KBM-7 (cell line): ENCODE data around the gene TNRC6C.

Experiments
- DNase-seq: peaks from one replicate; pipeline ENCODE4 v3.0.0-alpha.2; 2015
- in situ Hi-C: fragments of 300-500 bp; cut with MboI; formaldehyde crosslinking; loops from 2 replicates; pipeline ENCODE4 v1.14.3; 2020; ENCODE audit warnings: low sequenced_read_pairs, low pct_unique_long_range_greater_than_20kb, mixed read lengths

TNRC6C gene, protein sequence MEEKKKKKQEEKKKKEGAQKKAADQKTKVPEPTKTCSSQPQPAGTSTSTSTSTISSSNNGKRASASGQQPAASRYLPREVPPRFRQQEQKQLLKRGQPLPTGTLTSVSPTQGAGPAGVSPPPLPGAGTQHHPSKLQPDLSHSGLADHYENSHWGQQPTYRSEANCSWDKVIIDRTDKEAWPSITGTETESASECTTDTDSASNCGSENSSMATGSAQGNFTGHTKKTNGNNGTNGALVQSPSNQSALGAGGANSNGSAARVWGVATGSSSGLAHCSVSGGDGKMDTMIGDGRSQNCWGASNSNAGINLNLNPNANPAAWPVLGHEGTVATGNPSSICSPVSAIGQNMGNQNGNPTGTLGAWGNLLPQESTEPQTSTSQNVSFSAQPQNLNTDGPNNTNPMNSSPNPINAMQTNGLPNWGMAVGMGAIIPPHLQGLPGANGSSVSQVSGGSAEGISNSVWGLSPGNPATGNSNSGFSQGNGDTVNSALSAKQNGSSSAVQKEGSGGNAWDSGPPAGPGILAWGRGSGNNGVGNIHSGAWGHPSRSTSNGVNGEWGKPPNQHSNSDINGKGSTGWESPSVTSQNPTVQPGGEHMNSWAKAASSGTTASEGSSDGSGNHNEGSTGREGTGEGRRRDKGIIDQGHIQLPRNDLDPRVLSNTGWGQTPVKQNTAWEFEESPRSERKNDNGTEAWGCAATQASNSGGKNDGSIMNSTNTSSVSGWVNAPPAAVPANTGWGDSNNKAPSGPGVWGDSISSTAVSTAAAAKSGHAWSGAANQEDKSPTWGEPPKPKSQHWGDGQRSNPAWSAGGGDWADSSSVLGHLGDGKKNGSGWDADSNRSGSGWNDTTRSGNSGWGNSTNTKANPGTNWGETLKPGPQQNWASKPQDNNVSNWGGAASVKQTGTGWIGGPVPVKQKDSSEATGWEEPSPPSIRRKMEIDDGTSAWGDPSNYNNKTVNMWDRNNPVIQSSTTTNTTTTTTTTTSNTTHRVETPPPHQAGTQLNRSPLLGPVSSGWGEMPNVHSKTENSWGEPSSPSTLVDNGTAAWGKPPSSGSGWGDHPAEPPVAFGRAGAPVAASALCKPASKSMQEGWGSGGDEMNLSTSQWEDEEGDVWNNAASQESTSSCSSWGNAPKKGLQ (N-terminal part only)

DNA sequence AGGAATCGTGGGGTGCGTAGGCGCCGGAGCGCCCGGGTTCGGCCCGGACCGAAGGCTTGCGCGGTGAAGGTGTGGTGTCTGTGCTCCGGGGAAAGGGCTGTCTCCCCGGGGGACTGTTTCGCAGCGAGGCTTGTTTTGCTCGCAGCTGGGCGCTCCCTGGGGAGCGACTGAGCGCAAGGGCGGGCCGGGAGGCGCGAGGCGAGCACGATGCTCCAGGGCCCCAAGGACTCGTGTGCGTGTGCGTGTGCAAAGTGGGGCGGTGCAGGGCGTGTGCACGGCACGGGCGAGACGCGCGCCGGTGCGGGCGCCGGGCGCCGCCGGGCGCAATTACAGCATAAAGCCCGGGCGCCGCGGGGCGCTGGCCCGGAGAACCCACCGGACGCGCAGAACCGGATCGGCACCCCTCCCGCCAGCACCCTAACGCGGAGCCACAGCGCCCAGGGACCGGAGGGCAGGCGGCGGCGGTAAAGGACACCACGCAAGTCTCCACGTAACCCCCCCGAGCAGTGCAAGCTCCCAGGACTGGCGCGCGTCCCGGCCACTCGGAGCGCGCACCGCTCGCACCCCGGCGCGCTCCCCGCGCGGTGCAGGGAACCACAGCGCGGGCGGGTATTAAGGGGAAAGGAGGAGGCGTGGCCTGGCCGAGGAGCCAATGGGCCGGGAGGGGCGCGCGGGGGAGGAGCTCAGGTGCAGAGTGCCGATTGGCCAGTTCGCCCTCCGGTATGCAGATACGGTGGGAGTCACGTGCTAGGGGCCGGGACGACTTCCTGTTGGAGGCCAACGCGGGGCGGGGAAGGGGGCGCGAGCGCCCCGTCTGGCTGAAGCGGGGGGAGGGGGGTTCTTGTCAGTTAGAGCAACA, at the start of gene TNRC6C:
Gene TNRC6C, plus strand, starts transcription at position 847 of the 859 bp plus-strand sequence. CDS start 45,504 bp downstream, outside the sequence.
- peak; percentile 98 for DNase-seq
- in situ Hi-C loops: no loop called here

DNA sequence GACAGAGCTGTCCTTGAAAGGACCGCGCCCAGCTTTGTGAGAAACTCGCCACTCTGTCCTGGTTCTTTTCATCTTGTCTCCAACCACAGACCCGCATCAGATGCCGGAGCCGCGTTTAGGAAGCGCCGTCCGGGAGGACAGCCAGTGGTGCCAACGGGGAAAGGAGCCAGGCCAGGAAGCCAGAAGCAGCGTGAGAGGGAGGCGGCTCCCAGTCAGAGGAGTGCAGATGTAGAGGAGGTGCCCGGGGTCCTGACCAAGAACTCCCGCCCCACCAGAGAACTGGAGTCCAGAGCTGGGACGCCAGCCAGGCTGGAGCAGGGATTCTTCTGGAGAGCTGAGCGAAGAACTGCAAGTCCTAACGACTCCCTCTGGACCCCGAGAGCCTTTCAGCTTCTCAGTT, 49.3 kb upstream of the TNRC6C start:
- no peak for DNase-seq
- in situ Hi-C loops: no loop called here

DNA sequence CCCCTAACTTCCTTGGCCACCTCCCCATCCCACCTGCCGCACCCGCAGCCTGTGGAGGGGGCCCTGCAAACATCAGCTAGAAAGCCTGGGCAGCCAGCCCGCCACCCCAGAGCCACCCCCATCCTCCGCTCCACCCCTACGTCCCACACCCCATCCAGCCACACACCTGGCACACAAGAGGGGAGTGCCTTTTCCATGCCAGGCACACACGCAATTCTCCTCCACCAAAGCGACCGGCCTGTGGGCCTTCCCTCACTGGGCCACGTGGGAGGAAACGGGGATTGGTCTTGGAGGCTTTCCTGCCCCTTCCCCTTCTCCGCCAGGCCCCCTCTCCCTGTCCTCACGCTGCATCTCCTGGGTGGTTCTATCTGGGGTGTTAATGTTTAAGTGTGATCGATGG, 48.7 kb upstream of the TNRC6C start:
- in situ Hi-C loops: no loop called here
- DNase-seq: no peak

DNA sequence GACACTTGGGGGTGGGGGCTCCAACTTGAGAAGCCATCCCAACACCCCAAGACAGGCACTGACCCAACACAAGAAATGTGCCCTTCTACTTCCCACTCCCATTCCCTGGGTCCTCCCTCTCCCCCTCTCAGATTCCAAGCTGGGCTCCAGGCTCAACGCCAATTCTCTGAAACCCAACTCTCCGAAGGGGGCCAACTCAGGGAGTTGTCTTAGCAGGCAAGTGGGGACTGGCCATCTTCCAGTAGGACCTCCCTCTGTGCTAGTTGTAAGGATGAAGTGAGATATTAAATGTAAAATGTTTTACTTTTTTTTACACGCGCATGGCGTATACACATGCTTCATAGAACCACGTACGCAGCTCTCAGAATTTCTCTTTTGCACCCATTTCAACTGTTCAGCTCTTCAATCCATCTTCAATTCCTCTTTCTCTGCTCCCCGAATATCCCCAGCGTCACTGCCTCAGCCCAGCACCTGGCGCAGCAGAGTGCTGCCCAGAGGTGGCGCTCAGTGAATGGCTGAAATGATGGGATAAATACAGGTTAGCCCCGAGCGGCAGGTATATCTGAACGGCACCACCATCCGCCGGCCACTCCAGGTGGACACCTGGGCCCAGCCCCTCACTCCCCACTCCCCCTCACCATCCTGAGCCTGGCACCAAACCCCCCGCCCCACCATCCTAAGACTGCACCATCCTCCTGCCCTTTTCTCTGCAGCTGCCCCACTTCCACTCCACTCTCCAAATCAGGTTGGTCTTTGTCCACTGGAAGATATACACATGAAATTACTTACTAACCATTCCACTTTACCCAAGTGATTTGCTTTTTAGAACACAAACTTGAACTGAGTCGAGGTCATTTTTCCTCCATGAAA, 43.9 kb upstream of the TNRC6C start:
- DNase-seq: no peak

DNA sequence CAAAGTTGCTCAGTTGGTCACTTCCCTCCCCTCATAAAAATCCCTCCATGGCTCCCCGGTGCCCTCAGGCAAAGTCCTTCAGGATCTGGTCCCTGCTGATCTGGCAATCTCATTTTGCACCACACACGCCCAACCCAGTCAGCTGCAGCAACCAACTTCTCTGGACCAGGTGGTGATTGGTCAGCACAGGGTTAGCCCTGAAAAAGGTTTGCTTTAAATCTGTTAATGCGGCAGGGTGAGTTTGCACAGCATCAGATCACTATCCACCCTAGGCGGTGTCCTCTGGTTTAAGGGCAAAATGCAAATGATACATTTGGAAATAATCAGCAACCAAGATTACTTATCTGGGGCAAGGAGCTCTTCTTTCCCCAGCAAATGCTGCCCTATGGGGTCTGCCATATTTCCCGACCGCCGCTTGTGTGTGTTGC, 42.9 kb upstream of the TNRC6C start:
- in situ Hi-C loops: no loop called here
- DNase-seq: no peak

More for the DNA sequence above, 43.9 kb upstream of the TNRC6C start:
- in situ Hi-C loops: no loop called here

DNA sequence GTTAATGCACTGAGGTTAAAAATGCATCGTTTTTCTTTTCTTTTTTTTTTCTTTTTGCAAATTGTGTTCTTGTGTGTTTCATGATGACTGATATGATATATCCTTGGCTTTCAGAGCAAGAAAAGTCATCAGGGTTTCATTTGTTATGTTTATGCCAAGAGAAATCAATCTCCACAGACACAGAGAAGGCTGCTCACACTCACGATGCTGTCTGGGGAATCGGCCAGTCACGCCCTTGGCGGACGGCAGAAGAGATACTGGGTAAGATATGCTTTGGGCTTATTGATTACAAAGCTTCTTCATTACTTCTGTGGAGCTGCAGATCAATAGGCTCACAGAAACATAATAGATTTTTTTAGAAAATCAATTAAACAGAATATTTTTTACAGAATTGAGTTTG, 42.2 kb upstream of the TNRC6C start:
- in situ Hi-C loops: no loop called here

DNA sequence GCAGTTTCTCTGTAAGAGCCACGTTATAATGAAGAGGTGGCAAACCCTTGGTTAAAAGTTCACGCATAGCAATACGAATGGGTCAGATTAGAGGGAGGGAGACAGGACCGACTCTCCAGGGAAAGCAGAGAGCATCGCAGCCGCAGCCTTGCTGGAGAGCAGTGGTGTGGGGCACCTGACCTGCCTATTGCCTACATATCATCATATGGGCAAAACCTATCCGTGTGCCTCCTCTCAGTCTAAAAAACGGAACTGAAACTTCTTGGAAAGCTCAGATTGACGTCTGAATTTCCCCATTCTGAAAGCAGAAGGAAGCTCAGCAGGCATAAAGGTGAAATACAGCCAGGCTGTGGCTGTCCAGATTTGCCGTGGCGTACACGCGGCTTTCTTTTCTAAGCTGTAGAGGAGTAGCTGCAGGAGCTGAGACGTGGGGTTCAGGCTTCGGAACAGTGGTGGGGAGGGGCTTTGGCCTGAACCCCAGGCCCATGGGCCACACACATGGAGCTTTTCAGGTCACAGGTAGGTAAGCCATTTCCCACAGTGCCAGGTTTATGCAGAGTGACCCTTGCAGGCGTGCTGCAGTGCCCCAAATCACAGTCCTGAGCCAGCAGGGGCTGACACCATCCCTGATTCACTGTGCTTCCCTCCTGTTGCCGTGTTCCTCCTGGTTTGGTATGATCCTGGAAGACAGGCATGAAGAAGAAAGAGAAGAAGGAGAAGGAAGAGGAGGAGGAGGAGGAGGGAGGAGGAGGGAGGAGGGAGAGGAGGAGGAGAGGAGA, 41.6 kb upstream of the TNRC6C start:
- in situ Hi-C loops: no loop called here
- DNase-seq: peak; percentile 87

More for the DNA sequence above, 42.2 kb upstream of the TNRC6C start:
- DNase-seq: no peak

DNA sequence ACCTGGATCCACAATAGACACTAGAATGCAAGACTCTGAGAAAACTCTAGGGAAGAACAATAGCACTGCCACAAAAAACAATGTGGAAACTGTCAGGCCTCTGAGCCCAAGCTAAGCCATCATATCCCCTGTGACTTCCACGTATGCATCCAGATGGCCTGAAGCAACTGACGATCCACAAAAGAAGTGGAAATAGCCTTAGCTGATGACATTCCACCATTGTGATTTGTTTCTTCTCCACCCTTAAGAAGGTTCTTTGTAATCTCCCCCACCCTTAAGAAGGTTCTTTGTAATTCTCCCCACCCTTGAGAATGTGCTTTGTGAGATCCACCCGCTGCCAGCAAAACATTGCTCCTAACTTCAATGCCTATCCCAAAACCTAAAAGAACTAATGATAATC, 39.2 kb upstream of the TNRC6C start:
- in situ Hi-C loops: no loop called here
- no peak for DNase-seq

DNA sequence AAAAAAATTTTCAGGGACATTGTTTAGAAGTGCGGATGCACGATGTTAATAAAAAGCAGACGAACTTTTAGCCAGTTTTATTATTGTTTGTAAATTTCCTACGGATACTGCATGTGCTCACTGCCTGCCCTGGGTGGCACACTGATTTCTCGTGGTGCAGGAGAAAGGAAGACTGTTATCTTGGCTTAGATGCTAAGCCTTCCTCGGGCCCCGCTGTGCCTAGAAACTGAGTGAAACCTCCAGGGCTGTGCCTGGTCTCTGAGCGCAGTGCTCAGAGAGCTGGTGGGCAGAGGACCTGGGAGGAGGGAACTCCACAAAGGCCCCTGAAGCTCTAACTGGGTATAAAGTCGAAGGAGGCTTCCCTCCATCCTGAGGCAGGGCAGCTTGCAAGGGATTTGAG, 35.4 kb upstream of the TNRC6C start:
- in situ Hi-C loops: no loop called here
- DNase-seq: no peak

DNA sequence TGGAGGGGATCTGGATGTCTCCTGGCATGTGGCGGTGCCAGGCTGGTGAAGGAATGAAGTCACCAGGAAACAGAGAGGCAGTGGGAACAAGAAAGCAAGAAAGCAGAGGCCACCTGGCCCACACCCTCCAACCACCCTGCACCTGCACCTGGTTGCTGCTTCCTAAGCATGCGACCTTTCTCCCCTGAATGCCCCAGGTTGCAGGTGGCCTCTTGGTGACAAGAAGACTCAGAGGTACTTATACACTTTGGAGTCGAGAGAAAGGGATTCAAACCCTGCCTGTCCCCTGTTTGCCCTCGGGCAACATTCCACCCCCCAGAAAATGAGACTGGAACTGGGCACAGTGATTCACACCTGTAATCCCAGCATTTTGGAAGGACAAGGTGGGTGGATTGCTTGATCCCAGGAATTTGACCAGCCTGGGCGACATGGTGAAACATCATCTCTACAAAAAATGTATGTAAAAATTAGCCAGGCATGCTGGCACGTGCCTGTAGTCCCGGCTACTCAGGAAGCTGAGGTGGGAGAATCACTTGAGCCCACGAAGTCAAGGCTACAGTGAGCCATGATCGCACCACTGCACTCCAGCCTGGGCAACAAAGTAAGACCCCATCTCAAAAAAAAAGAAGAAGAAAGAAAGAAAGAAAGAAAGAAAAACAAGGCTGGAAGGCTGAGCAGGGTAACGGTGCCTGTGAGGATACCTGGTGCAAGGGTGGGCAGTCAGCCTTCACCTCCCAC, 34.6 kb upstream of the TNRC6C start:
- in situ Hi-C loops: no loop called here

DNA sequence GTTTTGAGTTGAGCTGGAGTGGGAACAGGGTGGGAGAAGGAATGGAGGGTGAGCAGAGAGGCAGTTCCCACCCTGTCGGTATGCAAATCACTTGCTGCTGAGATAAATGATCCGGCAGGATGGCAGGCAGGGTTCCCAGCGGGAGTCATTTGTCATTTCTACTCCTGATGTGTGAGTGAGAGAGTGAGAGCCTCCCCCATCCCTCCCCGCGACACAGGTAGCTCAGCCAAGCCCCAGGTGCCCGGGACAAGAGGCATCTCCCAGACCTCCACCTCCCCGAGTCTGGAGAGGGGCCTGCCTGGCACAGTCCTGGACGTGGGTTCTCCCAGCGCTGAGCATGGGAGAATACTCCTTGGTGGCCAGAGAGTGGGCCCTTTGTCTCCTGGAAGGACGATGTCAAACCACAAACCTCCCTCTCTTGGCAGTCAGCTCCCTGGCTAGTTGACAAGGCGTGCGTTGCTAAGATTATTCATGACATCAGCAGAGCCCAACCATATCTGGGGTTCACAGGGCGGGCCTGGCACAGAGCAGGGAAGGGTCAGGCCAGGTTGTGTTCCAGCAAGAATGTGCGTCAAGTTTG, 33.7 kb upstream of the TNRC6C start:
- DNase-seq: no peak
- in situ Hi-C loops: no loop called here

More for the DNA sequence above, 34.6 kb upstream of the TNRC6C start:
- DNase-seq: no peak

DNA sequence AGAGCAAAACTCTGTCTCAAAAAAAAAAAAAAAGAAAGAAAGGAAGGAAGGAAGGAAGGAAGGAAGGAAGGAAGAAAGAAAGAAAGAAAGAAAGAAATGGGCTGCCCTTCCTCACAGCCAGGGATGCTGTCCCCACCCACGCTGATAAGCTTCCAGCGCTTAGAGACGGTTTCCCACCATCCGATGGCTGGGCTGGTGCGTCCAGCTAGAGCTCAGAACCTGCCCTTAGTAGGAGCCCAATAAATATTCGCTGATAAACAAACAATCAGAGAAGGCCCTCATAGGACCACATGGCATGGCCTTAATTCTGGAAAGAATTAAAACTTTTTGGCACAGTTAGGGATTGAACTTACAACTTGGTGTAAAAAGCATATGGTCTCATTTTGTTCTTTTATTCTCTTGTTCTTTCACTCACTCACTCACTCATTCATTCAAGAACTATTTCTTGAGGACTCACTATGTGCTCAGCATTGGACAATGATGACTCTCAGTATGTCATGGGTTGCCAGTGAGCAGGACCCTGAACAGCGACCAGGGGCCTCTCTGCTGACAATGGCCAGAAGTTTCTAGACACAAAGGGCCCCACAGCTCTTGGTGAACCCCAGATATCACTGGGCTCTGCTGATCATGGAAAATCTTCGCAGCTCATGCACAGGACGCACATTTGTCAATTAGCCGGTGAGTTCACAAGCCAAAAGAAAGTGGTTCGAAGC, 32.5 kb upstream of the TNRC6C start:
- DNase-seq: no peak
- in situ Hi-C loops: no loop called here

DNA sequence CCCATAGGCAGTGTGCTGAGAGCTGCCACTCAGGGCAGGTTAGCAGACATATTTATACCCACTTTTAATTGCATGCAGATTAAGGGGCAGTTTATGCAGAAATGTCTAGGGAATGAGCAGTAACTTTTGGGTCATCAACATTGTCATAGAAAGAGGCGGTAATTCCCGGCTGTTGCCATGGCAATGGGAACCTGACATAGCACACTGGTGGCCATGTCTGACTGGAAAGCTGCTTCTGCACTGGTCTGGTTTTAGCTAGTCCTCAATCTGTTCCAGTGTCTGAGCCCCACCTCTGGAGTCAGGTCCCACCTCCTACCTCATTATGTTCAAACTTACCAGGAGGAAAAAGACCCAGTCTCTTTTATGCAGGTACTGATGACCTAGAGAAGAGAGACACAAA, 31.5 kb upstream of the TNRC6C start:
- in situ Hi-C loops: no loop called here
- no peak for DNase-seq

DNA sequence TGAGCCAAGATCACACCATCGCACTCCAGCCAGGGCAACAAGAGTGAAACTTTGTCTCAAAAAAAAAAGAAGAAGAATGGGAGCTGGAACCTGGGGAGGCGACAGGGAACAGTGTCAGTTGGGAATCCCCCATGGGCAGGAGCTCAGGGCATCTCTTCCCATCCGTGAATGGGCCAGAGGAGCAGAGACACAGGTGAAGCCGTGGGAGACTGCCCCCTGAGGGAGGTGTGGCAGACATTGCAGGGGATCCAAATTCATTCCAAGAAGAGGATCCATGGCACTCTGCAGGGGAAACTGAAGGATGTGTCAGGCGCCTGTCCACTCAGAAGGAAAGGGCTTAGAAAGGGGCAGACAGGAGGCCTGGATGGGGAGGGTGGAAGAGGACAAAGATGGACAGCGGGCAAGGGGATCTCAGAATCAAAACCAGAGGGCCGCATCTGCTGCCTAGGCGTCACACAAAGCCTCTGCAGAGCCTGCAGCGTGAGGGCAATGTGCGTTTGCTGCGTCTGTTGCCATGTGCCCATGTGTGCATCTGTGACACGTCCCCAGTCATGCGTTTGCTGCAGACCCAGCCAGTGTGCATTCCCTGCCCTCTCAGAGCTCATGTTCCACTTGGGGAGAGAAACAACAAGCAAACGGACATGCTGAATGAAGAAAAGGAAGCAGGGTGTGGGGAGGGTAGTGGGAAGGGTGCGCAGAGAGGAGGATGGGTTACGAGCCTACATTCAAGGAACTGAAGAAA, 30.6 kb upstream of the TNRC6C start:
- in situ Hi-C loops: no loop called here
- no peak for DNase-seq
